Sigmoid colon (tissue), 4 donors: ENCODE results near the gene COL4A1.

Experiments used
- CTCF ChIP-seq, 4 experiments: fragments of 450-650 bp in 3 of 4; fragments of 200-600 bp in 1 of 4; IDR thresholded peaks; one replicate each; pipeline ENCODE4 v1.5.1; 2016 to 2019; ENCODE audit warnings: antibody characterized with exemption in 4 of 4, mild to moderate bottlenecking in 3 of 4, moderate library complexity in 2 of 4
- EP300 ChIP-seq, 4 donors: sonication (generic); formaldehyde crosslinking; IDR thresholded peaks; one replicate each; pipeline ENCODE4 v1.6.1; 2017; ENCODE audit warnings: antibody characterized with exemption in 4 of 4
- POLR2A ChIP-seq, 2 donors: fragments of 450-650 bp; IDR thresholded peaks; one replicate each; pipeline ENCODE4 v1.6.1; 2016; ENCODE audit warnings: antibody characterized with exemption in 2 of 2, mild to moderate bottlenecking in 2 of 2, moderate library complexity in 2 of 2
- POLR2AphosphoS5 ChIP-seq, 4 donors: sonication (generic); formaldehyde crosslinking; IDR thresholded peaks; one replicate each; pipeline ENCODE4 v1.6.1; 2017; ENCODE audit warnings: antibody characterized with exemption in 4 of 4

DNA sequence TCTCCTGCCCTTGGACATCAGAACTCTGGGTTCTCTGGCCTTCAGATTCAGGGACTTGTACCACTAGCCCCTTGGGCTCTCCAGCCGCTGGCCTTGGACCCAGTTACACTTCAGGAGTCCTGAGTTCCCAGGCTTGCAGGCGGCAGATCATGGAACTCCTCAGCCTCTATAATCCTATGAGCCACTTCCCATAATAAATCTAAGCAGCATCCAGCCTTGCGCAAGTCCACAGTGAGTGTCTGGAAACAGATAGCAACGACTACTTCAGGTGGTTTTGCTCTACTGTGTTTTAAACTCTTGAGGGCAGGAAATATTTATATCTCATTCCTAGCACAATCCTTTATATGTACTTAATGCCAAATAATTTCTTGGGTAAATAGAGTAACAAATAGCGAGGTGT lies 92.3 kb downstream of the COL4A1 start:
- TF ChIP-seq EP300 (IDR thresholded peaks at IDR 0.05) (no peak), CTCF (IDR thresholded peaks at IDR 0.05) (no peak), POLR2AphosphoS5 (IDR thresholded peaks at IDR 0.05) (no peak), POLR2A (IDR thresholded peaks at IDR 0.05) (no peak)
